Measurements from ENCODE around the gene CEP57.

The CEP57 gene

DNA sequence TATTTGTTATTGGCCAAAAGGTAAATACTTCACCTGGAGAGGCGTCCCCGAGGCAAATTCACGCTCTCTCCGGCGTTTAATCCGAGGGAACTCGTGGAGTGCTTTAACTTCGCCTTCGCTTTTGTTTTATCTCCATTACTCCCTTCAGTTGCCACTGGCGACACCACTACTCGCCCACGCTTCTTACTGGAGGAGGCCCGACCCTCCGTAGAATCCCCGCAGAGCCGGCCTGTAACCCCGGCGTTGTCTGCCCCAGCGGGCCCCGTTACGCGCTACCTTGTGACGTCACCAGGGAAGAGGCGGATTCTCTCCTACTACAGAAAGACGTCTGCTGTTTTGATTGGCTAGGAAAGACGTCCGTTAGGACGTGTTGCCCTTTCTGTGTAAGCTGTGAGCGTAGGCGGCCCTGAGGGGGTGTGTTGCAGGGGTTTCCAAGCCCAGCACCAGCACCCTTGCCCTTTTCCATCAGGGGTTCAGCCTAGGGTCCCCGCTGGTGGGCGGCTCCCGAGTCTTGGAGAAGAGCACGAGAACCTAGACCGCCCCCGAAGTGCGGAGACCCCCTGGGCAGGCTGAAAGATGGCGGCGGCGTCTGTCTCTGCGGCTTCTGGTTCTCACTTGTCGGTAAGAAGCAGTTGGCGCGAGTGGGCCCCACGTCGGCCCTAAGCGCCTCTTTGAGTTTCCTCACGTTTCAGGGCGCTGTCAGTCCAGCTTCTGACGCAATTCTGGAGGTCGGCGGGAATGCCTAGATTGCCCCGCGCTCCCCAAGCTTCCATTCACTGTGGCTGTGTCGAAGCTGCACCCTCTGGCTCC, at the start of gene CEP57:
CEP57 (plus strand) TSS at position 376 of the 810 bp plus-strand sequence; CDS start at position 577, 201 bp downstream.
- DNase-seq, result peak; percentile 97

DNA sequence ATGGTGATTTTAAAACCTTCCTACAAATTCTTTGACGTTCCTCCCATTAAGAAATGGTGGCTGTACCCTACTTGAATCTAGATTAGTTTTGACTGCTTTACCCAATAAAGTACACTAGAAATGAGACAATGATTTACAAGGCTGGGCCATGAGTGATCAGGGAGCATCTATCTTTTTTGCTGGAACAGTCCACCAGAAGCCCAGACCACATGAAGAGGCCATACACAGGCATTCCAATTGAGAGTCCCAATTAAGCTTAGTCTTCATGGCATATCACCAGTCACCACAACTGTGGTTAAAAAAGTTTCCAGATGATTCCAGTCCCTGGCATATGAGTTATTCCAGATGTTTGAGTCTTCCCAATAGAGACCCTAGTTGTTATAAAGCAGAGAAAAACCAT, 40.2 kb upstream of the CEP57 start:
- no peak for DNase-seq

DNA sequence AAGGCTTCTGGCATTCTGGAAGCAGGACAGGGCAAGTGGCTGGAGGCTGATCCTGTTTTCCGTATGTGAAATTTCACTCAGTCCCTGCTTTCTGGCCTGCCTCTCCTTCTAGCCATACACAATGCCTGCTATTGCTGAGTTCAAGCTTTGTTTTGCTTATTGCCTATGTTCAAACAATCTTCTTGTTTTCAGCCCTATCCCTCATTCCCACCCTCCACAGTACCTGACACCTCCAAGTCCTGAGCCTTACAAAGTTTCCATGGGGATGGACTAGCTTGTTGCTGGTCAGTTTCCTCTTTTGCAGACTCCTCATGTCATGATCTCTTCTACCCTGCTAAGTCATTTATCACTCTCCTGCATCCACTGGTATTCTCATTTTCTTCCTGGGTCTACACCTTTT, 38.8 kb upstream of the CEP57 start:
- DNase-seq, result no peak

DNA sequence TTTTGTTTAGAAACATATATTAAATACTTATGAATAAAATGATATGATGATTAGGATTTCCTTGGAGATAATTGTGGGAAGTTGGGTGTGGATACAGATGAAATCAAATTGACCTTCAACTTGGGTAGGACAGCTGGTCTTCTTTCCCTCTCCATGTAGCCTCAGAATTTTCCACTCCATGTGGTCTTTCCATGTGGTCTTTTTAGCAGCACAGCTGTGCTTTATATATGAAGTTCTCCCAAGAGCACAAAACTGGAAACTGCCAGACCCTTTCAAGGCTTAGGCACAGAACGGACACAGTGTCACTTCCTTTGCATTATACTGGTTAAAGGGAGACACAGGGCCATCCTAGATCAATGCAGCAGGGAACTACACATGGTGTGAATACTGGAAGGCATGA, 29.4 kb upstream of the CEP57 start:
- no peak for DNase-seq

DNA sequence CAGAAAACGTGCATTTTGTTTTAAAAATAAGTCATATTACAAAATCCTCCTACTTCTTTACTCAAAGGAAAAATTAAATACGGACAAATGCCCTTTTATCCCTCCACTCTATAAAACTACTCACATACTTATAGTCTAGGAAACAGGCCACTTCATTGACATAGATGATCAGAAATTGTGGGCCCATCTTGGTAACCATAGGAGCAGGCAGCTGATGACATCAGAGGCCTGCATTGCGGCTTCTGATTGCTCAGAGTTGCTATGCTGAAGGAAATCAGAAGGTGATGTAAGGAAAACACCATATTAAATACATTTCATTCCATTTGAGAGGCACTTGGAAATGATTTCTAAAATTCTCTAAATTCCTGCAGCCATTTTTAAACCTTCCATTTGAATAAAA, 27.8 kb upstream of the CEP57 start:
- DNase-seq, result no peak

DNA sequence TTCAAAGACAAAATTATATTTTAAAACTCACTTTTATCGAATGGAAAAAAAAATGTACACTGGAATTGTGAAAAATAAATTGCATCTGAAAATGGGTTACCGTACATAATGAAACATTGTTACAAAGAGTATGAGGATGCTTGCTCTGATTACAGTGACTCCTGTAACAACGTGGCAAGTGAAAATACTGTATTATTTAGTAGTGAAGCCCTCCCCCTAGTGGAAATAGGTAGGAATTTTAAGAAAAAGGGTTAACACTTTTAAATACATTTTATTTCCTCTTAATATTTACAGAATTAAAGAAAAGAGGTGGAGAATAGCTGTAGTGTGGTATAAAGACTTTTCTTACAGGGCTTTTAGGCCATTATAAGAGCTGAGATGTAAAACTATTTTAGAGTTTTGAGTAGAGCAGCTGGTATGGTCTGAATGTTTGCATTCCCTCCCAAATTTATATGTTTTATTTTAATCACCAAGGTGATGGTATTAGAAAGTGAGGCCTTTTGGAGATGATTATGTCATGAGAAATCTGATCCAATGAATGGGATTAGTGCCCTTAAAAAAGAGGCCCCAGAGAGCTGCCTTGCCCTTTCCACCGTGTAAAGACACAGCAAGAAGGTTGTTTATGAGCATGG, 25.9 kb upstream of the CEP57 start:
- DNase-seq, result peak; percentile 76

DNA sequence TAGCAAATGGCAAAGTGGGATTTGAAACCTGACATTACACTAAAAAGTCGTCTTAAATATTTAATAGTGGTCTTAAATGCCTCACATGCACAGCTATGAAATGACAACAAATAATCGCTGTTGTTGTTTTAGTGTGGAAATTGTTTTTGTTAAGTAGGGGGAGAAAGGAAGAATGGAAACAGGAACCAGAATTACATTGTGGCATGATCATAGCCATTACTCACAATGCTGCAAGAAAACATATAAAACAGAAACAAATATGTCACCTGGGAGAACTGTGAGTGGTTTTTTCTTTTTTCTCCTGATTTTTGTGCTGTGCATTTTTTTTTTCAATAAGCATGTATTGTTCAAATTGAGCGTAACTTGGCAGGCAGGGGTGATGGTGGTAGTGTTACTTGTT, 23.6 kb upstream of the CEP57 start:
- DNase-seq, result no peak

DNA sequence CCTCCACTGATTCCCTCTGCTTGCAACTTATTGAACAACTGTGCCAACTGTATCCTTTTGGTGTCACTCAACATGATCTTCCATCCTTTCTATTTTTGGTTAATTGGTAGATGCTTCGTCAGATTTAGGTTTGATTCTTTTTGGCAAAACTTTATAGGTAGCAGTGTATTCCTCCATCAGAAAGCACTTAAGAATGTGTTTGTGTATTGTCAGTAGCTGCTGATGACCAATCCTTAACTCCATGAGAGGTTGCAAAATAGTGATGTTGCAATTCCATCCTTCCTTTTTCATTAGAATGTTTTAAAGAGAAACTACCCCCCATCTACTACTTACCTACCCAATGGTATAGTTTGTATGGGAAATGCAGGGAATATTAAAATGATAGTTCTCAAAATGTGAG, 22.8 kb upstream of the CEP57 start:
- no peak for DNase-seq

DNA sequence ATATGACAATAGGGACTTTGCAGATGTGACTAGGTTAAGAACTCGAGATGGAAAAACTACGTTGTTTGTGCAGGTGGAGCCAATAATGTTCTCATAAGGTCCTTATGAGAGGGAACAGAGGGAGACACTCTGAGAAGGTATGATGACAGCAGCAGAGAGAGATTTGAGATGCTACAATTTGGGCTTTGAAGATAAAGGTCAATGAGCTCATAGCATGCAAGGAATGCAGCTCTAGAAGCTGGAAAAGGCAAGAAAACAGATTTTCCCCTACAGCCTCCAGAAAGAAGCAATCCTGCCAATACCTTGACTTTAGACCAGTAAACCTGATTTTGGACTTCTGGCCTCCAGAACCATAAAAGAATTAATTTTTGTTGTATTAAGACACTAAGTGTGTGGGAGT, 21.8 kb upstream of the CEP57 start:
- no peak for DNase-seq

DNA sequence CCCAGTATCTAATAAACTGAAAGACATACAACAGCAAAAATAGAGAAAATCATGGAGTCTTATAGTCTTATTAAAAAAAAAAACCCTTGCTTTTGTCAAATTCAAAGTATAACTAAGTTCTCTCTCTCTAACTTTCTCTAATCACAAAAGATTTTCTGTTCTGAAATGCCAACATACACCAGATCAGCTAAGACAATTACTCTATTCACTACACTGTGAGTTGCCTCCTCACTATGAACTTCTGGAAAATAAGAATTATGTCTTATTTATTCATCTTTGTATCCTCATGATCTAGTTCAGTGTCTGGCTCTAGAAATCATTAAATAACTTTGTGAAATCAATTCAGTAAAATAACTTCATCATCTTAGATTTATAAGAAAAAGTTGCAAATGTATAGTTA, 13.4 kb upstream of the CEP57 start:
- no peak for DNase-seq

DNA sequence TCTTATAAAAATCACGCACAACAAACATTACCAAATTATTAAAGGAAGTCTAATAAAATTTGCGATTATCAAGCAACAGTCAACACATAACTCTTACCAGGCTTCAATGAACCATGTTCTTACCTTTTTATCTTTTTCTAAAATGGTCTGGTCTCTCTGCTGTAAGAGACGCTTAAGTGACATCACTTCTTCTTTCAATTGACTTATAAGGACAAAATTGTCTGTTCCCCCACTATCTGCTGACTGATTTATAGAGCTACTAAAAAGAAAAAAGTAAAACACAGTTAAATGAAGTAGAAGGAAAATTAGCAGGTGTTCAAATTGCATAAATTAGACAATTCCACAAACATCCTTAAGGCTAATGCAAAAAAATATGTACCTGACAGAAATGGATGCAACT, 11.6 kb upstream of the CEP57 start:
- no peak for DNase-seq

DNA sequence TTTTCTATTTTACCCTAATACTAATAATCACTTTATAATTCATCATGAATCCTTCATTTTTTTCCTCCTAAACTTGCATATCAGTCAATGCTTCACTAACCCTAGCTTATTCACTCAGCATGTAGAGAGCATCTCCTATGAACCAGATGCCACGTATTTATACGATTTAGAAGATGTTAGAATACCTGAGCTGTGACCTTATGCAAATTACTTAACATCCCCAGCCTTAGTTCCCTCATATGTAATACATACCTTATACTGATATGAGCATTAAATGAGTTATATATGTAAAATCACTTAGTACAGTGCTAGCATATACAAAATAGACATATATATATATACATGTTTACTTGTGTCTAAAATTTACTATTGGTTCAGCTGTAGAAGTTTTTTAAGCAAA, 9.8 kb upstream of the CEP57 start:
- DNase-seq, result no peak

DNA sequence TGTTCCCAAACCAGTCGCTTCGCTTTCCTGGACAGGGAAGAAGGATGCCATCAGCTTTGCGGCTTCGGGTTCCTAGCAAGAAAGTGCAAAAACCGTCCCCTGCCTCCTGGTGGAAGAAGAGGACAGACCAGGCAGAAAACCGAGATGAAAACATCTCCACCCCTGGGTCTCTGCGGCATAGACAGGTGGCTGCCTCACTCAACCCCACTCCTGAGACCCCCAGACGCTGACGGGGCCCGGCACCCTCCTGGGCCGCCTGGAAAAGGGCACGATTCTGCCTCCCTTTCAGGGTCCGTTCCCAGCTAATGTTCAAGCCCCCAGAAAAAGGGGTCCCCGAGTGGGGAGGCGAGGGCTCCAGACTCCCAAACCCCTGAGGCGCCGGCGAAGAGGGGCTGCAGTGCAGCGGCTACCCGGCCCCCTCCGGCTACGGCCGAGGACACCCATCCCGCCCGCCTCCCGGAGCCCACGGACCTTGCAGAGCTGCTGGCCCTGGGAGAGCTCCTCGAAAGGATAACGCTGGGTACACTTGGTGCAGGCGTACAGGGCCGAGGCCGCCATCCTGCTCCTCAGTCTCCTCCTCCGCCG, 1.3 kb upstream of the CEP57 start:
- peak; percentile 32 for DNase-seq

DNA sequence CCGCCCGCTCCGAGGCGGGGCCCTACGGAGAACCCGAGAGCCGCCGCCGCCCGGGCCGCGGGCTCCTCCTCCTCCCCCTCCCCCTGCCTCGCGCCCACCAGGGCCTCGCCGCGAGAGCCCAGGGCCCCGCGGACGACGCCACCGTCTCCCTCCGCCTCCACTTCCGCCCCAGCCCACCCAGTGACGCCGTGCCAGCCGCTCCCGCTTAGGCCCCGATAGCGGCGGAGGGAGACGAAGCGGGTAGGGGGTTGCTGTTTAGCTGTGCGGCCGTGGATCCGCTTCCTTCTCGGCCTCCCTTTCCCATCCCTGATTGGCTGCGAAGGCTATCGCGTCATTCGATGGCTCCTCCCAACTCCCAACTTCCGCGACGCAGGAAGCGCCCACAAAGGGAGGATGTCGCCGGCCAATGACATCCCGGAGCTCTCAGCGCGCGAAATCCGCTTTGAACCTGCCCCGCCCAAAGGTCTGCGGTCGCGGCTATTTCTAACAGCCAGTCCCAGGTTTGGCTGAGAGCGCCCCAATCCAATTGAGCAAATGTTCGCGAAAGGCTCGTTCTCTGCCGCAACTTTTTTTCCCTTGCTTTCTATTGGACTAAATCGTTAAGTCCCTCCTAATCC, 684 bp upstream of the CEP57 start, which contains the start of gene FAM76B:
FAM76B (minus strand) TSS at position 277 of the 617 bp plus-strand sequence. CDS start 304 bp downstream, outside the sequence.
- peak; percentile 99 for DNase-seq

DNA sequence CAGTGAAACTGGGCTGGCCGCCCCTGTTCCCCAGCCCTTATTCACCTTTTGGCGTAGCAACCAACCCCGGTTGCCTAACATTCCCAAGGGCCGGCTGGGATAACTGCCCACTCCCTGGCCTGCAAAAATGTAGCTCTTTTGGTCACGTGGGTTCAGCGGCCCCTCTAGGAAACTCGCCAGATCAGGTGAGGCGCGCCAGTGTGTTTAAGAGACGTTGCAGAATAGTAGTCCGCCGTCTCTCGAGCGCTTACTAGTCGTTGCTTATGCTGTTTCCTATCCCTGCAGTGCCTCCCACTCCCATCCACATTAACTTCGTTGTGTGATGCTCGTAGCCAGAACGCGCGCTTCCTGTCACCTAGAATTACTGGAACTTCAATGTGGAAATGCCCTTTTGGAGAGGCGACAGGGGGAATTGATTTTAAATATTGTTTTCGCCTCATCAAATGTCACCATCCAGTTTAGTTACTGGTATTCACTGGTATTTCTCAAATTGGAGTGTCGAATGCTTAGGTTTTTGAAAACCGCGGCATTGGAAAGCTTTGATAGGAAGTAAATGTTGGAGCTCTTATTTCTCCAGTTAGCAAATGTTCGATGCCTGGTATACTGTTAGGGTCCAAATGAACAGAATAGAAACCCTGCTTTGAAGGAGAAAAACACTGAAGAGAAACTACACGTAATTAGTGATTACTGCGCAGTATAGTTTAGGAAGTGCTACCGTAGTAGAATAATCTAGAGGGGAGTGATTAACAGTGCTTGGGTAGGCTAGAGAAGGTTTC, 823 bp downstream of the CEP57 start:
- peak; percentile 45 for DNase-seq

DNA sequence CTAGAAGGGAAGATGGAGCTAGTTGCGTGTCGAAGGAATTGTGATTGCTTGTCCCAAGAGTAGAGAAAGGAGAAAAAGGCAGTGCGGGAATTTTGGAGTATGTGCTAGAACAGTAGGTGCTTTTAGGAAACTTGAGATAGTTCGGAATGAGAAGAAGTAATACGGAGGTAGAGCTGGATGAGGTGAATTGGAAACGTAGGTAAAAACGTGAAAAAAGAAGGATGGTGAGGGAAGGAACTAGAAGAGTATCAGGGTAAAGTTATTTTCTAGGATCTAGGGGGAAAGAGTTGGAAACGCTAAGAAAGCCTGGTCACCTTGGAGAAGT, 1.4 kb downstream of the CEP57 start:
- DNase-seq, result no peak

DNA sequence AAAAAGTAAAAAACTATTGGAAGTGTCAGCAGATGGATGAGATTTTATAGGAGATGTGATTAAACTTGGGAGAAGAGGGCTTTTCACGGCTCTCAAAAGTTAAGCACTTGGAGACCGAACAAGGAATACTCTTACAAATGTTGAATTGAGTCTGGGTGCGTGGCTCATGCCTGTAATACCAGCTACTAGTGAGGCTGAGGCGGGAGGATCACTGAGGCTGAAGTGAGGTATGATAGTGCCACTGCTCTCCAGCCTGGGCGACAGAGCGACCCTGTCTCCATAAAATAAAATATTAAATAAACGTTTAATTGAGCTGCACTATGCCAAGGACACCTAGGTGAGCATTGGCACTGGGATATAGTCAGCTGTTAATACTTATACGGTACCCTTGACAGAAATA, 1.9 kb downstream of the CEP57 start:
- no peak for DNase-seq

DNA sequence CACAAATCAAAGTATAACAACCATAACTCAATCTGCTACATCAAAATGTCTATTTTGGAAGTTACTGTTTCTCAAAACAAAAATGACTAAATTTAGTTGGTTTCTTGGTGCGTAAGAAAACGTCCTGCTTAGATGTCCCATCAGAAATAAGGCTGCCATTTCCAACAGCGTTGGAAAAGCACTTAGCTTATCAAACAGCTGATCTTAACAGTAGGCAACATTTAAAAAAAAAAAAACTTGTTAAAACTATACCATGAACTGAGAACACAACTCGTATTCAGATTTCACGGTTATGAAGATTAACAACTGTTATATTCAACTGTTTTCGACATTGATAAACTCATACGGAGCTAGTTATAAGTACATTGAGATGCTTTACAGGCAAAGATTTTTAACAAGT, 2.4 kb downstream of the CEP57 start:
- no peak for DNase-seq

DNA sequence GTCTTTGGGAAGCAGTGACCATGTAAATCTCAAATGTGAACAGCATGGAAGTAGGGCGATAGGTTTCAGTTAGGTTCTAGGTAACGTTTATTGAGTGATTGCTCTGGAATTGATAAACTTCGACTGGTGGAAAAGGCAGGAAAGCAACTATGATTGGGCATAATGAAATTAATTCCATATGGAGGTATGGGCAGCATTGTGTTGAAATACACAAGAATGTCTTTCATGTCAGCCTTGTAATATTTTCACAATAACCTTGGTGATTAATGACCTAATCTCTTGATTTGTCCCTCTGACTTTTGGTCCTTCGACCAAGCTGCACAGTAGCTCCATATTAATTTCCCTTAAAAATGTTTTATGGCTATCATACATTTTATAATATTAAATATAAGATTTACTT, 2.8 kb downstream of the CEP57 start:
- no peak for DNase-seq

DNA sequence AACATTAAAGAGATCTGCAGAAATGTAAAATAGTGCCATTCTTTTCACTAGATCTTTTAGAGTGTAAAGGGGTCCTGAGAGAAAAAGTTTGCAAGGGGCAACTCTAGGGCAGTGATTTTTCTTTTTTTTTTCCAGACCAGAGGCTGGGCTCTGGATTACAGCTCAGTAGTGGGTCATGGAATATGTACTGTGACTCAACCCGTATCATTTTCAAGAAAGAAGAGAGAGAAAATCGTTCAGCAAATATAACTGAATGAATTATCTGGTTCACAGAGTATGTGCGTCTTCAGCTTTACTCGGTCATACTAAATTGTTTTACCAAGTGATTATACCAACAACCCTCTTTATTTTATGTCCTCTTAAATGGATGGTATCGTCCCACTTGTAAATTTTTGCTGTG, 3.8 kb downstream of the CEP57 start:
- no peak for DNase-seq

DNA sequence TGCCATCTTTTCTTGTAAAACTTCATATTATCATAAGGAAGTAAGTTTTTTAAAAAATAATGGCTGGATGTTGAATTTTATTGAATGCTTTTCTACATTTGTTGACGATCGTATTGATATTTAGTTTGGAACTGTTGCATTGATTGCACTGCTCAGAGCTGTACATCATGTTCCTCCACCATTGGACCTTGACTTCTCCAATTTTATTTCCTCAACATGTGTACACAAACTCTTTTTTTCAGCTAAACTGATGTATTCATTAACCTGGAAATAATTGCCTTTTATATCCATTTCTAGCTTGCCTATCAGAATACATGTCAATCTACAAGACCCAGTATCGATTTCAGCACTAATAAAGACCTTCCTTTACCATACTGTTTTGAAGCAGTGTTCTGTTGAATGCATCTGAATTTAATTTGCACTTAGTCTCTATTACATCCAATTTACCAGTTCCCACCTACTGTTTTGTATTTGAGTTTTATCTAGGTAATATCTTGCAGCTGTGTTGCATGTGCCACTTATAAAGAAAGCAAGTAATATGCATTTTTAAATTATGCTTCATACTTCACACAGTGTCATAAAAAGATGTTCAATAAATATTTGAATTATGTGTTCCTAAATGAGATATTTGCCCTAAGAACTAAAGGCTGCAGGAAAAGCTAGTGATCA, 5.5 kb downstream of the CEP57 start:
- no peak for DNase-seq

DNA sequence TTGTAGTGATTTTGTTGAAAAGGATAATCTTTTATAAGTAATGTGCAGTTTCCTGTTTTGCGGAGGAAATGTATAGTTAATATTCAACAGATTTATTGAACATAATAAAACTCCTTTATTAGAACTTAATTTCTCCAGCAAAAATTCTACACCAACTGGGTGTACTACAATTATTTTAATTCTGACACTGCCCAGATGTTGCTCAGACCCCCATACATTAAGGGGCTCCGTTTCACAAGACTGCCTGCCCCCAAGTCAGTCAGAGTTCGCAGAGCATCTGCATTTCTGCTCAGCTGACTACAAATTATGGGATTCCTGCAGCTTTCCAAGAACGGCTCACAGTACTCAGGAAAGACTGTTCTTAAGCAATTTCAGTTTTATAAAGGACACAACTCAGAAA, 6.2 kb downstream of the CEP57 start:
- DNase-seq, result no peak

DNA sequence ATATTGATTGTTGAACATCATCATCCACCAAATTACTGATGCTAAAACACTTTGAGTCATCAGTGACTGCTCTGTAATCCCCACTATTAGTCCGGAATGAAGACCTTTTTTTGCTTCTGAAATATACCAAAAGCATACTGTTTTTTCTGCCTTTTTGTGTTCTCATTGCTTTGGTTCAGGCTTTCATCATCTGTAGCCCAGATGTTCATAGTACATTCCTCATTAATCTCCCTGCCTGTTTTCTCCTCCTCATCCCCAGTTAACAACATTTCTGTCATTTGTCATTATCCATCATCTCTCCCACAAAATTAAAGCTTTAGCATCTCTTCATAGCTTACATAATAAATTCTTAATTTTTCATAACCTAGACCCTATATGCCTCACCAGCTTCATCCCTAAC, 9.2 kb downstream of the CEP57 start:
- DNase-seq, result no peak
